Uterus (tissue), 2 donors: ENCODE measurements around the gene CTNNAL1.

Experiments
- CTCF ChIP-seq, 4 experiments: fragments of 200-600 bp in 2 of 4; fragments of 450-650 bp in 2 of 4; sonication (generic) in 2 of 4; IDR thresholded peaks; one replicate each; pipeline ENCODE4 v1.5.1; 2016 to 2019; ENCODE audit warnings: antibody characterized with exemption in 4 of 4, mild to moderate bottlenecking in 2 of 4, moderate library complexity in 1 of 4
- POLR2A ChIP-seq, 2 donors: fragments of 450-650 bp; IDR thresholded peaks; one replicate each; pipeline ENCODE4 v1.6.1; 2016; ENCODE audit warnings: antibody characterized with exemption in 2 of 2, mild to moderate bottlenecking in 1 of 2, moderate library complexity in 1 of 2

GRCh38 chr9:108928386-108928785, 84.9 kb downstream of the CTNNAL1 start:
- TF ChIP-seq POLR2A (IDR thresholded peaks at IDR 0.05) (no peak), CTCF (IDR thresholded peaks at IDR 0.05) (no peak)
